Hematopoietic multipotent progenitor cell treated with erythropoietin and hydrocortisone succinate and interleukin-3 and kit ligand, for 4 days (in vitro differentiated cells): Measurements from ENCODE around the gene ABCC5.
A peak's percentile ranks its signal among the peaks of the same experiment; 100 is the strongest.

ENCODE experiments used
- DNase-seq: peaks from one replicate; pipeline ENCODE4 v3.0.0-alpha.2; 2015

Gene ABCC5

GRCh38 chr3:183884097-183884426 lies 133.6 kb downstream of the ABCC5 start:
- DNase-seq: no peak

GRCh38 chr3:183883291-183884096 lies 134.2 kb downstream of the ABCC5 start:
- DNase-seq: no peak

GRCh38 chr3:183880121-183880520 lies 137.6 kb downstream of the ABCC5 start:
- peak; percentile 32 for DNase-seq

- peak; percentile 60 for DNase-seq
These were observed 138.4 kb downstream of the ABCC5 start for GRCh38 chr3:183879243-183879642.

GRCh38 chr3:183878071-183878470 lies 139.6 kb downstream of the ABCC5 start:
- DNase-seq: peak; percentile 96

- DNase-seq: peak; percentile 70
These were observed 140.5 kb downstream of the ABCC5 start for GRCh38 chr3:183877227-183877626.

- DNase-seq: peak; percentile 45
These were observed 142.3 kb downstream of the ABCC5 start for GRCh38 chr3:183875411-183875810.

GRCh38 chr3:183873914-183874313 lies 143.8 kb downstream of the ABCC5 start:
- peak; percentile 30 for DNase-seq

- DNase-seq: no peak
These were observed 146.1 kb downstream of the ABCC5 start for GRCh38 chr3:183871541-183871940.

- DNase-seq: no peak
These were observed 147.1 kb downstream of the ABCC5 start for GRCh38 chr3:183870563-183870962.
